Sigmoid colon (tissue), 4 donors: ENCODE data around the gene TEX48.

Experiments used
- CTCF ChIP-seq, 4 experiments: fragments of 450-650 bp in 3 of 4; fragments of 200-600 bp in 1 of 4; IDR thresholded peaks; one replicate each; pipeline ENCODE4 v1.5.1; 2016 to 2019; ENCODE audit warnings: antibody characterized with exemption in 4 of 4, mild to moderate bottlenecking in 3 of 4, moderate library complexity in 2 of 4
- POLR2AphosphoS5 ChIP-seq, 4 donors: sonication (generic); formaldehyde crosslinking; IDR thresholded peaks; one replicate each; pipeline ENCODE4 v1.6.1; 2017; ENCODE audit warnings: antibody characterized with exemption in 4 of 4

GRCh38 chr9:114682846-114683245 lies 854 bp upstream of the TEX48 start:
- TF ChIP-seq CTCF (IDR thresholded peaks at IDR 0.05) (no peak), POLR2AphosphoS5 (IDR thresholded peaks at IDR 0.05) (no peak)
